GM12878 (cell line): ENCODE measurements around the gene CDHR2. TPM values are rescaled to one million over a fixed set of nuclear protein-coding genes. Genes with fewer than 3 reads are reported as not detected.

ENCODE experiments used
- ATAC-seq: fragments of 200-7000 bp; cut with Tn5 transposase; 3 replicates; pipeline ENCODE4 v1.9.1; 2020; ENCODE audit warnings: mild to moderate bottlenecking, moderate library complexity
- BruUV-seq: library from RNA; stranded (reverse); fragments of 400-500 nt; replicated peaks from 2 replicates; lab custom pipeline; 2021; lab: Mats Ljungman, UMichigan
- CTCF ChIA-PET: fragments of 300-600 bp; sonication (Branson Sonifier 250); formaldehyde crosslinking; extraction: SDS; loops from one replicate; lab custom pipeline; 2021; ENCODE audit warnings: inconsistent platforms; lab: Yijun Ruan, JAX
- POLR2A ChIA-PET: fragments of 350-600 bp; formaldehyde crosslinking; extraction: SDS; loops from one replicate; lab custom pipeline; 2021; ENCODE audit warnings: inconsistent platforms; lab: Charles Lee
- RAD21 ChIA-PET: fragments of 300-600 bp; sonication (Branson Sonifier 250); formaldehyde crosslinking; loops from one replicate; lab custom pipeline; 2023; ENCODE audit warnings: antibody characterized with exemption; ENCODE audit not compliant: unreplicated experiment; lab: Charles Lee
- SMC1A ChIA-PET: fragments of 300-600 bp; sonication (Branson Sonifier 250); formaldehyde crosslinking; loops from one replicate; lab custom pipeline; 2023; ENCODE audit not compliant: unreplicated experiment, uncharacterized antibody; lab: Charles Lee
- DNase-seq: peaks from one replicate; pipeline ENCODE4 v3.0.0-alpha.2; 2011; ENCODE audit warnings: low read depth, low spot score
- FAIRE-seq: peaks from 3 replicates; lab custom pipeline; 2011; peaks lifted over from hg19 to GRCh38; lab: Jason Lieb, UNC
- H2AFZ ChIP-seq: 2 replicates; pipeline ENCODE4 v1.6.0; 2011; ENCODE audit warnings: low read depth, low read length, control low read depth; ENCODE audit not compliant: control insufficient read depth
- H3K27ac ChIP-seq: 2 replicates; pipeline ENCODE4 v1.5.1; 2011; ENCODE audit warnings: control low read depth; ENCODE audit not compliant: control insufficient read depth, insufficient read depth
- H3K27me3 ChIP-seq, 2 experiments: replicated peaks in 1 of 2; 2 replicates each; pipeline versions ENCODE4 v1.6.0 to v1.6.1; 2011; ENCODE audit warnings: low read length in 1 of 2; ENCODE audit not compliant: control insufficient read depth in 2 of 2, insufficient read depth in 2 of 2
- H3K36me3 ChIP-seq, 2 experiments: 2 replicates each; pipeline ENCODE4 v1.5.1; 2011; ENCODE audit warnings: low read length in 1 of 2; ENCODE audit not compliant: control insufficient read depth in 2 of 2, insufficient read depth in 2 of 2
- H3K4me1 ChIP-seq: 2 replicates; pipeline ENCODE4 v1.6.1; 2011; ENCODE audit warnings: mild to moderate bottlenecking, low read length, moderate library complexity, mixed read lengths; ENCODE audit not compliant: control insufficient read depth, insufficient read depth
- H3K4me2 ChIP-seq: 2 replicates; pipeline ENCODE4 v1.6.0; 2011; ENCODE audit warnings: control low read depth; ENCODE audit not compliant: control insufficient read depth, insufficient read depth
- H3K4me3 ChIP-seq: fragments of 200-600 bp; sonication (generic); 2 replicates; pipeline ENCODE4 v1.5.1; 2016
- H3K79me2 ChIP-seq: 2 replicates; pipeline ENCODE4 v1.6.0; 2011; ENCODE audit warnings: low read length; ENCODE audit not compliant: control insufficient read depth, insufficient read depth
- H3K9ac ChIP-seq: 2 replicates; pipeline ENCODE4 v1.8.0; 2011; ENCODE audit warnings: low read length, control low read depth, mixed read lengths; ENCODE audit not compliant: control insufficient read depth, insufficient read depth
- H3K9me3 ChIP-seq: replicated peaks from 3 replicates; pipeline ENCODE4 v1.5.1; 2011; ENCODE audit warnings: mild to moderate bottlenecking, low read length; ENCODE audit not compliant: control insufficient read depth, insufficient read depth
- H4K20me1 ChIP-seq: 2 replicates; pipeline ENCODE4 v1.6.0; 2011; ENCODE audit not compliant: control insufficient read depth, insufficient read depth
- EGR1 ChIP-seq, 2 experiments: IDR thresholded peaks; 1 replicate in 1 of 2; 2 replicates in 1 of 2; pipeline ENCODE4 v1.6.1; 2011 to 2012; ENCODE audit warnings: low read depth in 2 of 2, low read length in 2 of 2, borderline replicate concordance in 1 of 2, mild to moderate bottlenecking in 1 of 2, moderate library complexity in 1 of 2
- ETV6 ChIP-seq, 2 experiments: fragments of 450-650 bp in 1 of 2; IDR thresholded peaks in 1 of 2; conservative IDR thresholded peaks in 1 of 2; 2 replicates each; pipeline ENCODE4 v1.6.1; 2014; ENCODE audit warnings: antibody characterized with exemption in 1 of 2, borderline replicate concordance in 1 of 2, low read depth in 1 of 2, mild to moderate bottlenecking in 1 of 2, moderate library complexity in 1 of 2
- IRF4 ChIP-seq: IDR thresholded peaks from 2 replicates; pipeline ENCODE4 v1.6.1; 2011; ENCODE audit warnings: low read depth, low read length
- KDM1A ChIP-seq: fragments of 200-600 bp; sonication (generic); IDR thresholded peaks from 2 replicates; pipeline ENCODE4 v1.6.1; 2016; ENCODE audit warnings: borderline replicate concordance
- MXI1 ChIP-seq: fragments of 150-350 bp; IDR thresholded peaks from 2 replicates; pipeline ENCODE4 v1.6.1; 2011; ENCODE audit warnings: low read depth, mild to moderate bottlenecking, inconsistent platforms, low read length, improper control_type of control experiment
- SIN3A ChIP-seq: IDR thresholded peaks from 2 replicates; pipeline ENCODE4 v1.6.1; 2012; ENCODE audit warnings: low read depth, low read length, improper control_type of control experiment
- SUZ12 ChIP-seq: fragments of 200-600 bp; sonication (generic); IDR thresholded peaks from one replicate; pipeline ENCODE4 v1.6.1; 2018; ENCODE audit warnings: antibody characterized with exemption, mild to moderate bottlenecking; ENCODE audit not compliant: unreplicated experiment
- WGBS: methylation state at CpG from one replicate; pipeline ENCODE4 v1.1.6; 2016; ENCODE audit warnings: low lambda C conversion rate; ENCODE audit not compliant: insufficient replicate concordance, insufficient coverage; ENCODE audit errors: missing lambda C conversion rate; 5-methylcytosine and 5-hydroxymethylcytosine counted together
- in situ Hi-C: fragments of 300-500 bp; cut with MboI; formaldehyde crosslinking; loops from 9 replicates; pipeline ENCODE4 v1.14.3; 2018; ENCODE audit warnings: mixed read lengths
- intact Hi-C: fragments of 100-400 bp; cut with micrococcal nuclease; formaldehyde crosslinking; loops from one replicate; pipeline ENCODE4 v1.14.2; 2022; ENCODE audit not compliant: unreplicated experiment
- polyA plus RNA-seq, 11 experiments: library from polyadenylated mRNA; depleted of rRNA in 4 of 11; unstranded in 6 of 11; stranded (reverse) in 5 of 11; fragments of >200 nt; fragmentation: Nextera tagmentation in 4 of 11; fragmentation: Illumina TruSeq in 1 of 11; extraction: Ambion mirVana in 4 of 11; extraction: Trizol in 1 of 11; gene quantifications; 1 replicate in 1 of 11; 2 replicates in 10 of 11; pipeline versions ENCODE4 v1.2.1 to v1.2.3, GENCODE V29; 2011 to 2016; ENCODE audit warnings: inconsistent platforms in 2 of 11, missing spikeins in 2 of 11, low read depth in 1 of 11
- total RNA-seq, 4 experiments: library from RNA; depleted of rRNA in 3 of 4; stranded (reverse); fragments of >200 nt in 3 of 4; fragmentation: Illumina TruSeq in 1 of 4; extraction: Trizol in 1 of 4; gene quantifications; 2 replicates each; pipeline versions ENCODE4 v1.2.1 to v1.2.3, GENCODE V29; 2013 to 2021
- TF ChIP-seq, protein P1 (sequence below): IDR thresholded peaks from 2 replicates; pipeline ENCODE4 v1.6.1; 2012; ENCODE audit warnings: low read length, inconsistent platforms
- TF ChIP-seq, protein P2 (sequence below): IDR thresholded peaks from 2 replicates; pipeline ENCODE4 v1.6.1; 2012; ENCODE audit warnings: low read depth, low read length, improper control_type of control experiment
- TF ChIP-seq, protein P3 (sequence below): IDR thresholded peaks from 2 replicates; pipeline ENCODE4 v1.6.1; 2012; ENCODE audit warnings: mild to moderate bottlenecking, low read depth, low read length

The CDHR2 gene
- total and polyA plus RNA-seq, 10 of the 15 experiments (the other 5 are each of a cell fraction or from before 2014, with no cell fraction given): 0.03 to 0.46 (median 0.06) TPM; not detected in 5

DNA sequence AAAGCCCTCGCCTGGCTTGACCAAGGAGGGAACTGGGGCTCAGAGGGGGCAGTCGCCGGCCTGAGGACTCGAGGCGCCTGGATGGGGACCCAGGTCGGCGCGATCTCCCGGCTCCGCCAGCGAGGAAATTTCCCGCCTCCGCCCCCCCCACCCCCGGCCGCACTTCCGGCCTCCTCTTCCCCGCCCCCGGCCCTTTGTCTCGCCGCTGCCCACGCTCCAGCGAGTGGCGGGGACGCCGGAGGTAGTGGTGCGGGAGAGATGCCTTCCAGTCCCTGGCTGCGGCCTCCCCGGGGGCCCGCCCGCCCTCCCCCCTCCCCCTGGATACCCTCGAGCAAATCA, 61.3 kb downstream of the CDHR2 start:
- TF ChIP-seq SUZ12 (no peak), EGR1 (IDR thresholded peaks at IDR 0.05; ENCODE audit: borderline replicate concordance in 1 of 2, low read depth in 2 of 2, low read length in 2 of 2) (peak in 1 of 2 experiments; percentile 74; a peak in 2 of 3 replicates)
- Histone ChIP-seq H3K9me3 (no peaks in the 10 kb centered on the region), H3K4me2 (peak overlapping the region; percentile 86), H2AFZ (peak overlapping the region; percentile 83), H3K36me3 (no peaks in the 10 kb centered on the region), H3K9ac (peak overlapping the region; percentile 58; the same call in 1 of the 2 replicates), H3K4me3 (peak overlapping the region; percentile 74; the same call in 1 of the 2 replicates), H3K27ac (no peak overlapping the region), H4K20me1 (no peaks in the 10 kb centered on the region), H3K27me3 (no peaks in the 10 kb centered on the region), H3K4me1 (peaks cover 12% of the 10 kb centered on the region), H3K79me2 (no peaks in the 10 kb centered on the region; the same call in 1 of the 2 replicates)
- POLR2A ChIA-PET: no interaction called here
- SMC1A ChIA-PET: no interaction called here
- FAIRE-seq (no peak), DNase-seq (no peak), ATAC-seq (peak; percentile 23)
- intact Hi-C loops (no loop called here), in situ Hi-C loops (no loop called here)
- WGBS: 4% methylated on average over 10 of the region's 31 CpGs
- CTCF ChIA-PET: interaction anchor here (0.6 kb wide), 1 partner anchor 50 kb away, joined by 3 read pairs; no protein-coding TSS in a partner anchor
- BruUV-seq: no TSS peak
- RAD21 ChIA-PET: no interaction called here

DNA sequence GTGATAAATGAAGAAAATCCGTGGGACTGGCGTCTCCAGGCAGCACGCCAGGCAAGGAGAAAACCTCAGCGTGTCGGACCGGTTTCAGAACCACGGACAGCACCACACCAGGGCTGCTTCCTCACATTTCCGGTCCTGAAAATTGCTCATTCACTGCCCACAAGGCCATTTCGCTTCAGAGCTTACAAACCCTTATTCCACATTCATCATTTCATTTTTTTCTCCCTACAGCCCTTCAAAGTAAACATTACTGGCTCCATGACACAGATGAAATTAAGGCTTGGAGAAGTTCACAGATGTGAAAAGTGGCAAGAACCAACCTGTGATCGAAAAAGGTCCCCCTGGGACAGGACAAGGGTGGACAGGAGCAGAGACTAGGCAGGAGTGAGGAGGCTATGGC, 62.3 kb downstream of the CDHR2 start:
- WGBS: 15% methylated on average over 10 of the region's 10 CpGs
- ATAC-seq: no peak
- Histone ChIP-seq H3K36me3 (no peaks in the 10 kb centered on the region), H3K27me3 (no peaks in the 10 kb centered on the region; a peak in 1 of 4 replicates), H3K27ac (no peak overlapping the region), H3K9ac (no peak overlapping the region), H3K4me2 (no peak overlapping the region), H3K79me2 (no peaks in the 10 kb centered on the region; the same call in 1 of the 2 replicates), H3K9me3 (no peaks in the 10 kb centered on the region), H2AFZ (no peak overlapping the region), H4K20me1 (no peaks in the 10 kb centered on the region), H3K4me3 (no peak overlapping the region), H3K4me1 (peaks cover 12% of the 10 kb centered on the region)
- no TSS peak for BruUV-seq
- DNase-seq: no peak
- intact Hi-C loops: no loop called here
- TF ChIP-seq, protein P1, sequence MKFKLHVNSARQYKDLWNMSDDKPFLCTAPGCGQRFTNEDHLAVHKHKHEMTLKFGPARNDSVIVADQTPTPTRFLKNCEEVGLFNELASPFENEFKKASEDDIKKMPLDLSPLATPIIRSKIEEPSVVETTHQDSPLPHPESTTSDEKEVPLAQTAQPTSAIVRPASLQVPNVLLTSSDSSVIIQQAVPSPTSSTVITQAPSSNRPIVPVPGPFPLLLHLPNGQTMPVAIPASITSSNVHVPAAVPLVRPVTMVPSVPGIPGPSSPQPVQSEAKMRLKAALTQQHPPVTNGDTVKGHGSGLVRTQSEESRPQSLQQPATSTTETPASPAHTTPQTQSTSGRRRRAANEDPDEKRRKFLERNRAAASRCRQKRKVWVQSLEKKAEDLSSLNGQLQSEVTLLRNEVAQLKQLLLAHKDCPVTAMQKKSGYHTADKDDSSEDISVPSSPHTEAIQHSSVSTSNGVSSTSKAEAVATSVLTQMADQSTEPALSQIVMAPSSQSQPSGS: no peak
- TF ChIP-seq SIN3A (peak; percentile 68; the same call in 1 of the 2 replicates), ETV6 (conservative IDR thresholded peaks at IDR 0.05 in 1 of 2, IDR thresholded peaks at IDR 0.05 in 1 of 2; ENCODE audit: borderline replicate concordance in 1 of 2, low read depth in 1 of 2) (peak in 1 of 2 experiments; percentile 46; a peak in 1 of 4 replicates), MXI1 (peak; percentile 55; the same call in 1 of the 2 replicates), KDM1A (no peak), IRF4 (0 out of 2 replicates have a peak, but pooled peaks have one; percentile 19)
- TF ChIP-seq, protein P2, sequence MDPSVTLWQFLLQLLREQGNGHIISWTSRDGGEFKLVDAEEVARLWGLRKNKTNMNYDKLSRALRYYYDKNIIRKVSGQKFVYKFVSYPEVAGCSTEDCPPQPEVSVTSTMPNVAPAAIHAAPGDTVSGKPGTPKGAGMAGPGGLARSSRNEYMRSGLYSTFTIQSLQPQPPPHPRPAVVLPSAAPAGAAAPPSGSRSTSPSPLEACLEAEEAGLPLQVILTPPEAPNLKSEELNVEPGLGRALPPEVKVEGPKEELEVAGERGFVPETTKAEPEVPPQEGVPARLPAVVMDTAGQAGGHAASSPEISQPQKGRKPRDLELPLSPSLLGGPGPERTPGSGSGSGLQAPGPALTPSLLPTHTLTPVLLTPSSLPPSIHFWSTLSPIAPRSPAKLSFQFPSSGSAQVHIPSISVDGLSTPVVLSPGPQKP: 0 out of 2 replicates have a peak, but pooled peaks have one; percentile 18
- TF ChIP-seq, protein P3, sequence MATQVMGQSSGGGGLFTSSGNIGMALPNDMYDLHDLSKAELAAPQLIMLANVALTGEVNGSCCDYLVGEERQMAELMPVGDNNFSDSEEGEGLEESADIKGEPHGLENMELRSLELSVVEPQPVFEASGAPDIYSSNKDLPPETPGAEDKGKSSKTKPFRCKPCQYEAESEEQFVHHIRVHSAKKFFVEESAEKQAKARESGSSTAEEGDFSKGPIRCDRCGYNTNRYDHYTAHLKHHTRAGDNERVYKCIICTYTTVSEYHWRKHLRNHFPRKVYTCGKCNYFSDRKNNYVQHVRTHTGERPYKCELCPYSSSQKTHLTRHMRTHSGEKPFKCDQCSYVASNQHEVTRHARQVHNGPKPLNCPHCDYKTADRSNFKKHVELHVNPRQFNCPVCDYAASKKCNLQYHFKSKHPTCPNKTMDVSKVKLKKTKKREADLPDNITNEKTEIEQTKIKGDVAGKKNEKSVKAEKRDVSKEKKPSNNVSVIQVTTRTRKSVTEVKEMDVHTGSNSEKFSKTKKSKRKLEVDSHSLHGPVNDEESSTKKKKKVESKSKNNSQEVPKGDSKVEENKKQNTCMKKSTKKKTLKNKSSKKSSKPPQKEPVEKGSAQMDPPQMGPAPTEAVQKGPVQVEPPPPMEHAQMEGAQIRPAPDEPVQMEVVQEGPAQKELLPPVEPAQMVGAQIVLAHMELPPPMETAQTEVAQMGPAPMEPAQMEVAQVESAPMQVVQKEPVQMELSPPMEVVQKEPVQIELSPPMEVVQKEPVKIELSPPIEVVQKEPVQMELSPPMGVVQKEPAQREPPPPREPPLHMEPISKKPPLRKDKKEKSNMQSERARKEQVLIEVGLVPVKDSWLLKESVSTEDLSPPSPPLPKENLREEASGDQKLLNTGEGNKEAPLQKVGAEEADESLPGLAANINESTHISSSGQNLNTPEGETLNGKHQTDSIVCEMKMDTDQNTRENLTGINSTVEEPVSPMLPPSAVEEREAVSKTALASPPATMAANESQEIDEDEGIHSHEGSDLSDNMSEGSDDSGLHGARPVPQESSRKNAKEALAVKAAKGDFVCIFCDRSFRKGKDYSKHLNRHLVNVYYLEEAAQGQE: peak; percentile 97
- in situ Hi-C loops: no loop called here
- CTCF ChIA-PET: no interaction called here
- no peak for FAIRE-seq
- POLR2A ChIA-PET: no interaction called here
- RAD21 ChIA-PET: no interaction called here
- SMC1A ChIA-PET: no interaction called here
